HG02571 (cell line): ENCODE results near the gene ZNF23.

ENCODE experiments used
- ATAC-seq: cut with Tn5 transposase; IDR thresholded peaks from one replicate; pipeline ENCODE4 v1.9.1; 2021; ENCODE audit warnings: mild to moderate bottlenecking, moderate library complexity; ENCODE audit not compliant: unreplicated experiment

Gene ZNF23

GRCh38 chr16:71428385-71428784, 33.7 kb downstream of the ZNF23 start:
- no peak for ATAC-seq

DNA sequence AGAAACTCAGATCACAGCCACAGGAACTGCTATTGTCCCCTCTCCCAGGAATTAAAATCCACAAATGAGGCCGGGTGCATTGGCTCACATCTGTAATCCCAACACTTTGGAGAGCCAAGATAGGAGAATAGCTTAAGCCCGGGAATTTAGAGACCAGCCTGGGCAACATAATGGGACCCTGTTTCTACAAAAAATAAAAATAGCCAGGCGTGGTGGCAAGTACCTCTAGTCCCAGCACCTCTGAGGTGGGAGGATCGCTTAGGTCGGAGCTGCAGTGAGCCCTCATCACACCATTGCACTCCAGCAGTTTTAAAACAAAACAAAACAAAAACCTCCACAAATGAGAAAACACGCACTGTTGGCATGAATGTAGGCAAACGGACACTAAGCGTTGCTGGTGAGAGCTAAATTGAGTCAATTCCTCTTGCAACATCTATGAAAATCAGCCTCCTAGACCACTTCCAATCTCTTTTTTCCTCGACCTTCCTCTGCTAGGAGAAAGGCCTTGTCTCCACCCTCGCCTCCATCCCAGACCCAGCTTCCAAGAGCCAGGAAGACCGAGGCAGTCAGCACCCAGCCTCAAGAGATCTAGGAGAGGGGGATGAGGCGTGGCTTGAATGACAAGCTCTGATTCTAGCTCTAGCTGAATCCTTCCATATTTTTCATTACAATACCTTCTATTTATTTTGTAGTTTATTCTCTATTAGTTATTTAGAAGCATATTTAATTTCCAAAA, 35.0 kb downstream of the ZNF23 start:
- no peak for ATAC-seq

GRCh38 chr16:71426069-71426879, 35.8 kb downstream of the ZNF23 start:
- ATAC-seq = no peak

- ATAC-seq = no peak
Measured at GRCh38 chr16:71425746-71426068, 36.3 kb downstream of the ZNF23 start.

- no peak for ATAC-seq
Measured at GRCh38 chr16:71424626-71425025, 37.4 kb downstream of the ZNF23 start.

DNA sequence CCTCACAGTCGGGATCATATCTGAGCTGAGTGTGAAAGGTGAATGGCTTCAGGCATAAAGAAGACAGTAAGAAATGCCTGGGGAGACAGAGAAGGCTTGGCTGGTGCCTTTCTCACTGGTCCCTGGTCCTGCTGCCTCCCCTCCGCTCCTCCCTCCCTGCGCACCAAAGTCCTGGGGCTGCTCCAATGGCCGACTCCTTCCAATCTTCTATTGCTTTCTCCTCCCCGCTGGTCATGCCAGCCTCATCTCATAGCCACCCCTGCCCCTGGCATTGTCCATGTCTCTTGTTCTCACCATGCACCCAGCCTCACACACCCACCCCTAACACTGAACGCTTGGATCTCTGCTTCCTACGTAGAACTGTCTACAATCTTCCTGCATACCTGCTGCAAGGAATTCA, 38.2 kb downstream of the ZNF23 start:
- no peak for ATAC-seq

GRCh38 chr16:71423016-71423415, 39.0 kb downstream of the ZNF23 start:
- ATAC-seq = no peak

DNA sequence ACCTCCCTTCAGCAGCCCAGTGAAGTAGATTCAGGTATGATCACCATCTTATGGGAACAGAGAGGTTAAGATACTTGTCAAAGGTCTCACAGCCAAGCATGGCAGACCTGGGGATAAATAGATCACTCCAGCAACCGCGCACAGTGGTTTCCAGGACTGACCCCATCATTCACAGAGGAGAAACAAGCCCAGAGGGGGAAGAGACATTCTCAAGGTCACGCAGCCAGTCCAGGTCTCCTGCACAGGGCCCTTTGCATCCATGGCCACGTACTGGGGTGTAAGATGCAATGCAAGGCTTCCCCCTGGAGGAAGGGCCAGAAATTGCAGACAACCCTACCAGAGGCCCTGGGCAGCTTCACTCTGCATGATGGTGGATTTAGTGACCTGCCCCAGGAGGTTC, 40.1 kb downstream of the ZNF23 start:
- no peak for ATAC-seq

DNA sequence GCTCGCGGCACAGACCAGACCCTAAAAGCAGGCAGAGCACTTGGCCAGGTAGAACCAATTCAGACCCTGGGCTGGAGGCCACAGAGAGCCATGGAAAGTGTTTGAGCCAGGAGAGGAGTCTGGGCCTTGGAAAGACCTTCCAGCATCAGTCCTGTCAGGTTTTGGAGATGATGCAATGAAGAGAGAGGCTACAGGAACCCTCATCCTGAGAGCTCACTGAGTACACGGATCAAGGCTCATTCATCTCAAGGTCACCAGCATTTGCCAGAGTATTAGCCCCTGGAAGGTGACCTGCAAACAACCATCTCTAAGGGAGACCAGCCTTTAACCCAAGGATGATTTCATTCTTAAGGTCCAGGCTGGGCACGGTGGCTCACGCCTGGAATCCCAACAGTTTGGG, 48.0 kb downstream of the ZNF23 start:
- no peak for ATAC-seq

- no peak for ATAC-seq
Measured at GRCh38 chr16:71413341-71413740, 48.7 kb downstream of the ZNF23 start.

- no peak for ATAC-seq
Measured at GRCh38 chr16:71412270-71413160, 49.5 kb downstream of the ZNF23 start.

- ATAC-seq = no peak
Measured at GRCh38 chr16:71410146-71410545, 51.9 kb downstream of the ZNF23 start.

DNA sequence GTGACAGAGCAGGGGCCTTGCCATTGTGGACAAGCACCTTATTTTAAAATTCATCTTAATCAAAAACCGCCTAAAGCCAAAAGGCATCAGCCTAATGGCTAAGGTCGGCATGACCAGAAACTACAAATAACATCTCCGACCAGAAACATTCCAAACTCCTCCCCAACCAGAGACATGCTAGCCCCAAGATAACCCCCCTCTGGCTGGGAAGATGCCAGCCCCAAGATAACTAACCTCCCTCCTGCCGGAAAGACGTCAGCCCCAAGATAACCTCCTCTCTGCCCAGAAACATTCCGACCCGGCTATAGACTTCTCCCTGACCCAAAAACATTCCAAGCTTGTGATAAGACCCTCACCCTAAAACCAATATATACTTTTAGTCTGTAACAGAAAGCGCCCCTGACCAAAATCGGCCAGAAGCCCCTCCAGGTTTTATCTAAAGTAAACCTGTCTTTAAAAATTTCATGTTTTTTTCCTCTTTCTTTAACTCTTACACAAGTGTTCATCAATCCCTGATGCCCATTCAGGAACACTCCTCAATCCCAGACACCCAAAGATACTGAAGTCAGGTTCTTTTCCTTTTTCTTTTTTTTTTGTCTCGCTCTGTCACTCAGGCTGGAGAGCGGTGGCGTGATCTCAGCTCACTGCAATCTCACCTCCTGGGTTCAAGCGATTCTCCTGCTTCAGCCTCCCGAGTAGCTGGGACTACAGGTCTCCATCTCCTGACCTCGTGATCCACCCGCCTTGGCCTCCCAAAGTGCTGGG, 52.9 kb downstream of the ZNF23 start:
- no peak for ATAC-seq

GRCh38 chr16:71408536-71408935, 53.5 kb downstream of the ZNF23 start:
- no peak for ATAC-seq

DNA sequence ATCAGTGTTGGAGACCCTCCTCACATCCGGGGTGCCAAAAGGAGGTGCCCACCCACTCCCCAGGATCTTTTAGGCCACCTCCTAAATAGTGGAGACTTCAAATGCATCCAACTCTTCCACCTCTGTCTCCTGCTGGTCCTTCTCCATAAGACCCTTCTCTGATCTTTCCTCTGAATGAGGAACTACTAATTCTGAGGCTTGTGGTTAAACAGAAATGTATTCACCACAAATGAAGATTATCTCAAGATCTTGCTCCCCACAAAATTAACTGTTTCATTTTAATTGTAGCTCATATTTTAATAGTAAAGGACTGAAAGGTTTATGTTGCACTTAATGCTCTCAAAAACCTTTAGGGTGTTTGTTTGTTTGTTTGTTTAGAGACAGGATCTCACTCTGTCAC, 54.3 kb downstream of the ZNF23 start:
- ATAC-seq = no peak

- no peak for ATAC-seq
Measured at GRCh38 chr16:71406724-71407123, 55.3 kb downstream of the ZNF23 start.

GRCh38 chr16:71406316-71406715, 55.7 kb downstream of the ZNF23 start:
- ATAC-seq = no peak

GRCh38 chr16:71404364-71404763, 57.7 kb downstream of the ZNF23 start:
- no peak for ATAC-seq

DNA sequence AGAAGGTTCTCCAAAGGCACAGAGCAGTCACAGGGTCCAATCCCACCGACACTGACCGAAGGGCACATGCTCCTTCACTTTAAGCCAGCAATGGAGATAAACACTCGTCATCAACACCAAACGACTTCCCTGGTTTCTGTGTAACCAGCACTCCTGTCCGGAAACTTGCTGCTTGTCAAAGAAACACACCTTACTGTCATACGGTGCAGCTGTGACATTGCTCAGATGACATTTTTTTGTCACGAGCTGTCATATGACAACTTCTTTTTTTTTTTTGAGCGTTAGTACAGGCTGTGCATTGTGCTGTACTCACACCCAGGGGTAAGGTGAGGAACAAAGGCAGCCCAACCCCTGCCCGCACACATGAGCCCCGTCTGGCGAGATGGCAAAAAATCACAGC, 59.4 kb downstream of the ZNF23 start:
- ATAC-seq = no peak

GRCh38 chr16:71402007-71402406, 60.0 kb downstream of the ZNF23 start:
- ATAC-seq = no peak
